SK-MEL-5 (cell line): ENCODE data around the gene PODXL2. TPM values are rescaled to one million over a fixed set of nuclear protein-coding genes. Genes with fewer than 3 reads are reported as not detected.

ENCODE experiments used
- DNase-seq: peaks from one replicate; pipeline ENCODE4 v3.0.0-alpha.2; 2016; ENCODE audit warnings: low read depth, low spot score
- in situ Hi-C: cut with HindIII; loops from 2 replicates; pipeline ENCODE4 v1.10.0; 2016; ENCODE audit warnings: low sequenced_read_pairs, high pct_unique_total_duplicates, low pct_unique_long_range_greater_than_20kb
- small RNA-seq, 2 experiments: library from RNA; depleted of rRNA; stranded (forward); fragments of <200 nt; gene quantifications; one replicate each; pipeline ENCODE3, GENCODE V24; 2014
- total RNA-seq: library from RNA; depleted of rRNA; stranded (reverse); fragments of >200 nt; shearing (Covaris generic); gene quantifications from 2 replicates; pipeline ENCODE4 v1.2.3, GENCODE V29; 2014; rRNA removed

The PODXL2 gene
- total RNA-seq, 1 experiment from 2014 or later = 199 TPM

GRCh38 chr3:127719369-127719768 lies 90.4 kb downstream of the PODXL2 start:
- no peak for DNase-seq
- in situ Hi-C loops = no loop called here

- DNase-seq = no peak
- in situ Hi-C loops = no loop called here
These were observed 91.3 kb downstream of the PODXL2 start for GRCh38 chr3:127720161-127720823.

- in situ Hi-C loops = no loop called here
- no peak for DNase-seq
These were observed 92.3 kb downstream of the PODXL2 start for GRCh38 chr3:127720985-127721935.

- DNase-seq = no peak
- in situ Hi-C loops = no loop called here
These were observed 93.3 kb downstream of the PODXL2 start for GRCh38 chr3:127722091-127722784.

Small RNA genes lying within 50 kb of the gene (small RNA-seq; reads per million reads assigned to genes)
- gene MIR7976 = 0 to 0.14 reads per million in 2 experiments

Other genes starting within 250 kb of the PODXL2 start
- gene TPRA1, start 38.5 kb upstream of the PODXL2 start, total RNA-seq = 24.8 and 27.9 TPM in 2 replicates
- gene MCM2, start 30.8 kb upstream of the PODXL2 start, total RNA-seq = 19.3 and 19.4 TPM in 2 replicates
- 1.1 and 1.3 TPM in 2 replicates for gene ABTB1, start 43.8 kb downstream of the PODXL2 start, total RNA-seq
- gene MGLL, start 193.3 kb downstream of the PODXL2 start, total RNA-seq = 3.2 TPM in 2 replicates